Activated T-cell treated with anti-CD3 and anti-CD28 coated beads, Interleukin-2, amount 50 U/mL, for 72 hours (primary cell): ENCODE measurements around the gene TAOK2. TPM values are rescaled to one million over a fixed set of nuclear protein-coding genes. Genes with fewer than 3 reads are reported as not detected.
A peak's percentile ranks its signal among the peaks of the same experiment; 100 is the strongest.
"Not testable (repeated sequence)": the region's sequence is repeated elsewhere in the genome, so short reads cannot be mapped to it uniquely, and the experiment has no call there.

ENCODE experiments used
- ATAC-seq, 2 donors: fragments of 150-1000 bp; cut with Tn5 transposase; replicated peaks in 1 of 2; 2 replicates each; pipeline ENCODE4 v1.10.0; 2021; ENCODE audit warnings: moderate library complexity in 2 of 2, mild to moderate bottlenecking in 1 of 2
- DNase-seq, 2 donors: peaks; one replicate each; pipeline ENCODE4 v3.0.0; 2021 to 2022; ENCODE audit warnings: mixed read lengths in 1 of 2
- H3K27ac Mint-ChIP-seq: one replicate; pipeline ENCODE4 v1.8.0; 2022; ENCODE audit warnings: mild to moderate bottlenecking, moderate library complexity, mixed read lengths
- H3K27me3 Mint-ChIP-seq: one replicate; pipeline ENCODE4 v1.8.0; 2022; ENCODE audit warnings: low read depth, mixed read lengths
- H3K36me3 Mint-ChIP-seq, 2 donors: one replicate each; pipeline ENCODE4 v1.8.0; 2022; ENCODE audit warnings: mixed read lengths in 2 of 2, mild to moderate bottlenecking in 1 of 2; ENCODE audit not compliant: insufficient read depth in 2 of 2
- H3K4me1 Mint-ChIP-seq: one replicate; pipeline ENCODE4 v1.8.0; 2022; ENCODE audit warnings: low read depth, mixed read lengths
- H3K4me3 Mint-ChIP-seq, 2 donors: one replicate each; pipeline ENCODE4 v1.8.0; 2022; ENCODE audit warnings: mild to moderate bottlenecking in 2 of 2, mixed read lengths in 2 of 2, moderate library complexity in 2 of 2
- H3K9me3 Mint-ChIP-seq, 2 donors: one replicate each; pipeline ENCODE4 v1.8.0; 2022; ENCODE audit warnings: mixed read lengths in 2 of 2
- total RNA-seq, 2 donors: library from RNA; stranded (reverse); gene quantifications; one replicate each; pipeline ENCODE4 v1.2.3, GENCODE V29; 2022

The TAOK2 gene
- total RNA-seq, 2 donors from 2014 or later: 31.1 to 35.0 TPM

DNA sequence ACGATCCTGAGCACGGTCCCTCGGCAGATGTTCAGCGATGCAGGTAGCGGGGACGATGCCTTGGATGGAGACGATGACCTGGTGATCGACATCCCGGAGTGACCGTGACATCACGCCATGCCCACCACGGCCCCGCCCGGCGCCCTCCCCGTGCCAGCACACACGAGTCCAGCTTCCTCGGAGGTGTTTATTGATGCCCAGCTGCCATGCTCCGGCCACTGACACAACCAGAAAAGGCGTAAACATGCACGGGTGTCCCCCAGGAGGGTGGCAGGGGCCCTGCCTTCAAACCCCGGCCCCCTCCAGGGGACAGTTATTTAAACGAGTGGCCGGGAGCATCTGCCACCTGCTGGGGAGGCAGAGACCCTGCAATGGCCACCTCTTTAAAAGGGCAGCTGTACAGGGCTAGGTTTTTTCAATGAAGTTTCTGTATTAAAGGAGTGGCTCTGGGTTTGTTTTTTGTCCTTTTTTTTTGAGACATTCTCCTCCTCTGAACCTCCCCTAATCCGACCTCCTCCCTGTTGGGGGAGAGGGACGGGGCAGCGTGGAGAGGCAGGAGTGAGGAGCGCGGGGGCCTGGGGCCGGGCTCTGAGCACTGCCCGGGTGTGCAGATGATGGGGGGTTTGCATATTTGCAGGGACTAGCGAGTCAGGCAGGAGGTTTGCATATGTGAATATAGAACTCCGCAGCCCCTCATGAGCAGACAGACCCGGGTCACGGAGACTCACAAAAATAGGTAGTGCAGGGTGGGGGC, 31.9 kb downstream of the TAOK2 start:
- ATAC-seq: peak; percentile 48 to 57
- Mint-ChIP-seq H3K4me3 (no peak overlapping the region), H3K4me1 (peaks cover 11% of the 10 kb centered on the region), H3K27me3 (no peaks in the 10 kb centered on the region), H3K9me3 (no peaks in the 10 kb centered on the region), H3K27ac (no peak overlapping the region), H3K36me3 (no peaks in the 10 kb centered on the region)
- DNase-seq: peak; percentile 41 to 52

DNA sequence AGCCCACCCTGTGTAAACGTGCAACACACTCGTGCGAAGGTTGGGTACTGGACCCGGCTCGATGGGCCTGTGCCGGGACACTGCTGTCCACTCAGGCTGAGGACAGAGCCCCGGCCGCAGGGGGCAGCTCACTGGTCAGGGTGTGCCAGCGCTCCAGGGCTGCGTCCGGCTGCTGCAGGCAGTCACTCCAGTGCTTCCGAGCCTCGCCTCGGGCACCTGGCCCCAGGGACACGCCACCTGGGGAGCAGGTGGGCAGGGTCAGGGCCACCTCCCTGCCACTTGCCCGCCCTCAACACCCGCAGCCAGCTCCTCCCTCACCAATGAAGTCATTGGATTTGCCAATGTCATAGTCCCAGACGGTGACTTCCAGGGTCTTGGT, 32.4 kb downstream of the TAOK2 start:
- Mint-ChIP-seq H3K9me3 (no peaks in the 10 kb centered on the region), H3K4me1 (peaks cover 12% of the 10 kb centered on the region), H3K4me3 (no peak overlapping the region), H3K36me3 (no peaks in the 10 kb centered on the region), H3K27ac (no peak overlapping the region), H3K27me3 (no peaks in the 10 kb centered on the region)
- DNase-seq (no peak), ATAC-seq (no peak)

DNA sequence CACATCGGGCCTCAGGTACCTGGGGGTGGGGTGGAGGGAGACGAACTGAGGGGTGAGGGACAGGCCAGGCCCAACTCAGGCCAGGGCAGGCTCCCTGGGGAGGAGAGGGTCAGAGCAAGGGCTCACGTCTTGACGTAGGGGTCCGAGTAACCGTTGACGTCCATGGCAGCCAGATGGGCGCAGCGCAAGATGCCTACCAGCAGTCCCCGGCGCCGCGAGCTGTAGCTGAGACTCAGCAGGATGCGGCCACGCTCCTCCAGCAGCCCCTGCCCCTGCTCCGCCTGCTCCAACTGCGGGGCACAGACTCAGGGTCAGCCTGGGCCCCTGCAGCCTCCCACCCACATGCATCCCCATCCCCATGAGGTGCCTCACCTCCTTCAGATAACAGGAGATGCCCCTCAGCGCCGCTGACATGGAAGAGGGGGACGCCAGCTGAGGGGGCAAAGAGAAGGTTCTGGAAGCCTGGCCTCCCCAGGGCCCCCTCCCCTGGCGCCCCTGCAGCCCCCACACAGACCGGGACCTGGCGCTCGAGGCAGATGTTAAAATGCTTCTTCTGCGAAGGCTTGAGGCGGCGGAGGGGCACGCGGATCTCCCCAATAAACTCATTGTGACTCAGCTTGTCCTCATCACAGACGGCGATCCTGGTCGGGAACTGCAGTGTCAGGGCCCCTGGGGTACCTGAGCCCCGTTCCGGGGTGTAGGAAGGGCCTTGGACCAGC, 33.1 kb downstream of the TAOK2 start:
- DNase-seq (no peak), ATAC-seq (no peak)
- no peak overlapping the region for H3K27ac Mint-ChIP-seq
- peaks cover 16% of the 10 kb centered on the region for H3K4me1 Mint-ChIP-seq
- H3K27me3 Mint-ChIP-seq: peaks cover 2% of the 10 kb centered on the region
- H3K9me3 Mint-ChIP-seq: no peaks in the 10 kb centered on the region
- no peaks in the 10 kb centered on the region for H3K36me3 Mint-ChIP-seq
- H3K4me3 Mint-ChIP-seq: no peak overlapping the region

DNA sequence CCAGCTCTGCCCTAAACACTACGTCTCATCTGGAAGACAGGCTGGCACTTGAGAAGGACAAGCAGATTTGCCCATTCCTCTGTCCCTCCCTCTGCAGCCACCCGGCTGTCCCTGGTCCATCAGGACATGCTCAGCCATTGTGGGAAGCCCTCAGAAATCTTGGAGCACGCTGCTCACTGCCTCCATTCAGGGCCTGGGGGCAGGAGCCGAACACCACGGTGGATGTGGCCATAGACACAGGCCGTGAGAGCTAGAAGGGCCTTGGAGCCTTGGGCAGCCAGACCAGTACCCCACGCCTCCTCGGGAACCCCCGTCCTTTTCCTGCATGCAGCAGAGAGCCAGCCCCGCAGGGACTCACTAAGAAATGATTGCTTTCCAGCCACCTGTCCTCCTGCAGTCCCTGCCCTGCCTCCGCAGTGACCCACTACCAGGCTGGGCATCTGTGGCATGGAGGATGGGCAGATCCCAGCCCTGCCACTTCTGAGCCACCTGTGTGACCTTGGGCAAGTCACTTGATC, 33.8 kb downstream of the TAOK2 start:
- no peaks in the 10 kb centered on the region for H3K9me3 Mint-ChIP-seq
- DNase-seq (no peak), ATAC-seq (no peak)
- H3K27me3 Mint-ChIP-seq: peaks cover 7% of the 10 kb centered on the region
- H3K27ac Mint-ChIP-seq: no peak overlapping the region
- peaks cover 14% of the 10 kb centered on the region for H3K4me1 Mint-ChIP-seq
- peaks cover 2% of the 10 kb centered on the region in 2 donors for H3K36me3 Mint-ChIP-seq
- no peak overlapping the region for H3K4me3 Mint-ChIP-seq

DNA sequence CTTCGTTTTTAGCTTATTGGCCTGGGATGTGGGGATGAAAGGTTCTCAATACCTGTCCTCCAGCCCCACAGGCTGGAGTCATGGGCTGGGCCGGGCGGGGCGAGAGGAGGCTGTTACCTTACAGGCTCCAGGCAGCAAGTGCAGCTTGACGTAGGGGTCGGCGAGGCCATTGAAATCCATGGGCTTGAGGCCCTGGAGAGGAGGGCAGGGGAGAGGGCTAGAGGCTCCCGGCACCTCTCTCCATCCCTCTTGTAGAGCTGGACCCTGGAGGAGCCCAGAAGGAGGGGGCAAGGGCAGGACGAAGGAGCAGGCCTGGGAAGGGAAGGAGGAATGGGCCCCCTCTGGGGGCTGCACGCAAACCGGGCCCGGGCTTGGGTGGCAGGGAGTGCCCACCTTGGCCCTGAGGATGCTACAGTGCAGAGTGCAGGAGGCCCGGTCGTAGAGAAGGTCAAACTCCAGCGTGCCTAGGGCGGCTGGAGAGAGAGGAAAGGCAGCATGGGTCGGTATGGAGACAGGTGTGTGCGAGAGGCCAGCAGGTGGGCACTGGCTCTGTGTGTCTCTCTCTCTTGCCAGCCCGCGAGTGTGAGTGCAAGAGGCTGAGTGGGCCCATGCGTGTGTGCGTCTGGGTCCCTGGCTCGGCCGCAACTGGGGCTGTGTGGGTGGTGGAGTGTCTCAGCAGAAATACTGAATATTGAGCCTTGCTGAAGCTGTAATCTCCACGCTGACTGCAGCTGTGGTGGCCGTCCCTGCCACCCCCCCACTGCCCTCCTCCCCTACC, 35.6 kb downstream of the TAOK2 start:
- Mint-ChIP-seq H3K4me1 (peaks cover 12% of the 10 kb centered on the region), H3K27me3 (peaks cover 7% of the 10 kb centered on the region), H3K9me3 (no peaks in the 10 kb centered on the region), H3K36me3 (peaks cover 2% of the 10 kb centered on the region in 2 donors), H3K4me3 (peak overlapping the region in 1 of 2 donors; percentile 29), H3K27ac (no peak overlapping the region)
- DNase-seq (no peak), ATAC-seq (no peak)

DNA sequence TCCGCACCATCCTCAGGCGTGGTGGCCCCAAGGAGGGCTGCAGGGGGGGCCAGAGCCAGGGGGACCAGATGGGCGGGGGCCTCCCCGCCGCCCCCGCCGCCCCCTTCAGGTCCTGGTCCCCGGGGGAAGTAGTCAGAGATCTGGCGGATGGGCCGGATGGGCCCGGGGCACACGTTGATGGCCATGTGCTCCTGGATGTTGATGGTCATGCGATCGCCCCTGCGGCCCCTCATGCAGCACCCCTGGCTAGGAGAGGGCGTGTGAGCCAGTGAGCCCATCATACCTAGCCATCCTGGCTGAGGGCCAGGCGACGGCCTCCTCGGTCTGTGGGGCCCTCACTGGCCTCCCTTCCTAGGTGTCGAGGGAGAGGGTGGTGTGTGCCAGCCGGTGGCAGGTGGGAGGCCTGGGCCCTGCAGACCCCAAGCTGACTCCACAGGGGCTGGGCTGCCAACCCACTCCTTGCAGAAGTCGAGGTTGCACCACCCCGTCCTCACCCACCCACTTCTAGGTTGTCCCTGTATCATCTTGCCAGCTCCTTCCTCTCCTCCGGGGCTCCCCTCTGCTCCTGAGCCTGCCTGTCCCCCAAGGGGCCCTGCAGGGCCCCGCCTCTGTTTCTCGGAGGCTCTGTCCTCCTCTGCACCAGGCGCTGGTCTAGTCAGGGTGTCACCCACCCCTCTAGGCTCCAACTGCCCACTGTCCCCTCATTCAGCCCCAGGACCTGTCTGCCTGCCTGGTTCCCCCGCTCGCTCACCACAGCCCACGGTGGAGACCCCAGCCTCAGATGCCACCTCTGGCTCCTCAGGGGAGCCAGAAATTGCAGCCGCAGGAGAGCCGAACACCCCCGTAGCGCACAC, 36.5 kb downstream of the TAOK2 start:
- Mint-ChIP-seq H3K9me3 (no peaks in the 10 kb centered on the region), H3K4me1 (peaks cover 12% of the 10 kb centered on the region), H3K4me3 (peak overlapping the region; percentile 73 to 76), H3K27ac (no peak overlapping the region), H3K27me3 (peaks cover 7% of the 10 kb centered on the region), H3K36me3 (peaks cover 2% of the 10 kb centered on the region in 2 donors)
- ATAC-seq: peak; percentile 12 to 21
- DNase-seq: no peak

DNA sequence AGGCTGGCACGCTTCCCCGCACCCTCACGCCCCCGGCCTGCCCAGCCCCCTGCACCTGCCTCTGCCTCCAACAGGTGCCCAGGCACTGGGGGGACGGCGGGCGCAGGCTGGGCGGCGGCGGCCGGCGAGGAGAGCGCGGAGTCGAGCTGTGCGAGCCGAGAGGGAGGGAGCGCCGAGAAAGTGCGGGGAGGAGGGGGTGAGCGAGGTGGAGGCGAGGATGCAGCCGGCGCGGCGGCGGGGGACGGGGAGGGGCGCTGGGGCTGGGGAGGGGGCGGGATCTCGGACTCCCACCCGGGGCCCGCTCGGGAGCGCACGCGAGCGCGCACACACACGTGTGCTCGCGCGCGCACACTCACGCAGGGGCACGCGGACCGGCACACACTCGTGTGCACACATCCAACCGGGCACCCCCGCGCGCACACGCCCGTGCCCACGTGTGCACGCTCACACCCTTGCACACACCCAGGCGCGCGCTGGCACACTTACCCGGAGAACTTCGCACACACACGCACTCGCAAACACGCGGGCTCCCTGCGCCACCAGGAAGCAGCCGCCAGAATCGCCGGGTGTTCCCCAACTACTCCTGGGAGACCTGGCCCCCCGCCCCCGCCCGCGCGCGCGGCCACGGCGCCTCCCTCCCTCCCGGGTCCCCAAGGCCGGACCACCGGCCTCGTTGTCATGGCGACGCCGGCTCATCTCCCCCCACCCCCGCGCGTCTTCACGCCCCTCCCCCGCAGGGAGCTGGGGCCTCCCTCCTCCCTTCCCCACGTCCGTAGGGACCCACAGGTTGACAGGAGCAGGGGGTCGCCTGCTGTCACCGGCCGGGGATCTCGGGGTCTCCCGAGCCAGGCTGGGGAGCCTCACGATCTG, 37.4 kb downstream of the TAOK2 start, which contains the start of gene DOC2A:
DOC2A (minus strand) TSS at position 184 of the 870 bp plus-strand sequence. CDS start 805 bp downstream, outside the sequence.
- H3K36me3 Mint-ChIP-seq: peaks cover 2% of the 10 kb centered on the region in 2 donors
- peaks cover 7% of the 10 kb centered on the region for H3K27me3 Mint-ChIP-seq
- ATAC-seq (peak; percentile 63 to 68), DNase-seq (peak in 1 of 2 donors; percentile 48)
- peak within 1 kb of the TSS; percentile 80 to 81 for H3K4me3 Mint-ChIP-seq
- no peaks in the 10 kb centered on the region for H3K9me3 Mint-ChIP-seq
- peaks cover 12% of the 10 kb centered on the region for H3K4me1 Mint-ChIP-seq
- H3K27ac Mint-ChIP-seq: no peak within 1 kb of the TSS

DNA sequence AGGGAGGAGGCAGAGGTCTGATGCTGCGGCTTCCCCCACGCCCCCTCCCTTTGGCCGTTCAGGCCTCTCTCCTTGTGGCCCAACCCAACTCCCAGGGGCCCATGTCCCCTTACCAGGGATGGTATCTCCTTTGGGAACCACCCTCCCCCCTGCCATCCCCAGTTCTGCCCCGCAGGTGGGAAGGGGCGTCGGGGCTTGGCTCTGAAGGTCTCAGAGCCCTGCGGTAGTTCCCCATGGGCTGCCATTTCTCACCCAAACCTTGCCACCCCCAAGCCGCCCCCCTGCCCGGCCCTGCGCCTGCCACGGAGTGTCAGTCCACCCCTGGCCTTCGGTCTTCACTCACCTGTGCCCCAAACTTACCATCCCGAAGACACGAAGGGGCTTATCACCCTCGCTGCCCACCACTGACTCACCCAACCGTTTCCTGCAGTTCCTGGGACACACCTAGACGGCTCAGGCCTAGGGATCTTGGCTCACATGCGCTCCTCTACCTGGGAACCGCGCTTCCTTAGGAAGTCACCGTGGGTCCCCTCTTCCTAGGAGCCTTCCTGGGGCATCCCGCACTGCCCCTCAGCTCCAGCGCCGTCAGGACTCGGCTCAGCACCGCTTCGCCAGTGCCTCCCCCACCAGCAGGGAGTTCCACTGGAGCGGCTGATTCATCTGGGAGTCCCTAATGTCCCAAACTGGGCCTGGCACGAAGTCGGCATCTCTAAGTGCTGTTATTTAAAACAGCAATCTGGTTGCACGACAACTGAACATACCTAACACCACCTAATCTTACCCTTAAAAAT, 38.2 kb downstream of the TAOK2 start:
- Mint-ChIP-seq H3K4me1 (peaks cover 12% of the 10 kb centered on the region), H3K27me3 (peaks cover 7% of the 10 kb centered on the region), H3K36me3 (peaks cover 2% of the 10 kb centered on the region in 2 donors), H3K27ac (no peak overlapping the region), H3K4me3 (peak overlapping the region; percentile 80 to 81), H3K9me3 (no peaks in the 10 kb centered on the region)
- no peak for ATAC-seq
- DNase-seq: no peak

DNA sequence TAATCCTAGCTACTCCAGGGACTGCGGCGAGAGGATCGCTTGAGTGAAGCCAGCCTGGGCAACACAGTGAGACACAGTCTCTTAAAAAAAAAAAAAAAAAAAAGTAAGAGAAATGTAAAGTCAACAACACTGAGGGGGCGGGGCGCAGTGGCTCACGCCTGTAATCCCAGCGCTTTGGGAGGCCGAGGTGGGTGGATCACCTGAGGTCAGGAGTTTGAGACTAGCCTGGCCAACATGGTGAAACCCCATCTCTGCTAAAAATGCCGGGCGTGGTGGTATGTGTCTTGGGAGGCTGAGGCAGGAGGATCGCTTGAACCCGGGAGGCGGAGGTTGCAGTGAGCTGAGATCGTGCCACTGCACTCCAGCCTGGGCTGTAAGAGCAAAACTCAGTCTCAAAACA, 38.9 kb downstream of the TAOK2 start:
- H3K4me1 Mint-ChIP-seq: peaks cover 12% of the 10 kb centered on the region
- not testable (repeated sequence) for H3K4me3 Mint-ChIP-seq, ATAC-seq, H3K9me3 Mint-ChIP-seq, H3K36me3 Mint-ChIP-seq, H3K27me3 Mint-ChIP-seq, DNase-seq, H3K27ac Mint-ChIP-seq

DNA sequence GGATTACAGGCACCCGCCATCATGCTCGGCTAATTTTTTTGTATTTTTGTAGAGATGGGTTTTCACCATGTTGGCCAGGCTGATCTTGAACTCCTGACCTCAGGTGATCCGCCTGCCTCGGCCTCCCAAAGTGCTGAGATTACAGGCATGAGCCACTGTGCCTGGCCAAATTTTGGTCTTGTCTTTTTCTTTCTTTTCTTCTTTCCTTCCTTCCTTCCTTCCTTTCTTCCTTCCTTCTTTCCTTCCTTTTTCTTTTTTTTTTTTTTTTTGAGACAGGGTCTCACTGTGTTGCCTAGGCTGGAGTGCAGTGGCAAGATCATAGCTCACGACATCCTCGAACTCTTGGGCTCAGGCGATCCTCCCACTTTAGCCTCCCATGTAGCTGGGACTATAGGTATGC, 41.8 kb downstream of the TAOK2 start:
- H3K27ac Mint-ChIP-seq, ATAC-seq, H3K9me3 Mint-ChIP-seq, H3K27me3 Mint-ChIP-seq, H3K4me3 Mint-ChIP-seq, H3K36me3 Mint-ChIP-seq, DNase-seq: not testable (repeated sequence)
- peaks cover 17% of the 10 kb centered on the region for H3K4me1 Mint-ChIP-seq
